Right atrium auricular region (tissue), 2 donors: ENCODE measurements around the gene RTTN. TPM values are rescaled to one million over a fixed set of nuclear protein-coding genes. Genes with fewer than 3 reads are reported as not detected.

Experiments
- DNase-seq: peaks from one replicate; pipeline ENCODE4 v3.0.0-alpha.2; 2019; ENCODE audit warnings: low spot score
- H3K27ac ChIP-seq, 2 donors: fragments of 200-600 bp; sonication (generic); 1 replicate in 1 of 2; 2 replicates in 1 of 2; pipeline ENCODE4 v1.5.1; 2016 to 2019
- H3K27me3 ChIP-seq, 2 donors: fragments of 200-600 bp; sonication (generic); one replicate each; pipeline versions ENCODE4 v1.5.1 to v1.6.0; 2017 to 2019
- H3K36me3 ChIP-seq: fragments of 200-600 bp; sonication (generic); one replicate; pipeline ENCODE4 v1.5.1; 2016
- H3K4me1 ChIP-seq, 2 donors: fragments of 200-600 bp; sonication (generic); one replicate each; pipeline versions ENCODE4 v1.5.1 to v1.6.0; 2017 to 2019
- H3K4me3 ChIP-seq, 2 donors: fragments of 200-600 bp; sonication (generic); 1 replicate in 1 of 2; 2 replicates in 1 of 2; pipeline ENCODE4 v1.5.1; 2017 to 2019; ENCODE audit warnings: mild to moderate bottlenecking in 1 of 2, moderate library complexity in 1 of 2
- H3K9me3 ChIP-seq, 2 donors: fragments of 200-600 bp; sonication (generic); one replicate each; pipeline ENCODE4 v1.5.1; 2019
- CTCF ChIP-seq, 2 donors: fragments of 200-600 bp; sonication (generic); IDR thresholded peaks; one replicate each; pipeline ENCODE4 v1.5.1; 2019; ENCODE audit warnings: antibody characterized with exemption in 2 of 2
- total RNA-seq, 2 donors: library from RNA; depleted of rRNA; stranded (reverse); fragments of >200 nt; gene quantifications; one replicate each; pipeline ENCODE4 v1.1.0, GENCODE V29; 2016

RTTN gene
- total RNA-seq, 2 donors from 2014 or later, result 6.3 to 8.0 TPM

GRCh38 chr18:70024829-70025228 is 180.7 kb downstream of the RTTN start:
- H3K27me3 ChIP-seq, result no peaks in the 10 kb centered on the region
- H3K4me1 ChIP-seq, result no peaks in the 10 kb centered on the region
- no peak overlapping the region for H3K4me3 ChIP-seq
- DNase-seq, result no peak
- no peaks in the 10 kb centered on the region for H3K9me3 ChIP-seq
- H3K27ac ChIP-seq, result no peak overlapping the region
- no peak for TF ChIP-seq CTCF (IDR thresholded peaks at IDR 0.05)
- peaks cover 10% of the 10 kb centered on the region for H3K36me3 ChIP-seq

GRCh38 chr18:70024093-70024492 is 181.4 kb downstream of the RTTN start:
- no peak for TF ChIP-seq CTCF (IDR thresholded peaks at IDR 0.05)
- no peaks in the 10 kb centered on the region for H3K27me3 ChIP-seq

GRCh38 chr18:70022636-70023035 is 182.9 kb downstream of the RTTN start:
- Histone ChIP-seq H3K27ac (no peak overlapping the region), H3K4me3 (no peak overlapping the region), H3K27me3 (no peaks in the 10 kb centered on the region), H3K9me3 (no peaks in the 10 kb centered on the region), H3K36me3 (peaks cover 10% of the 10 kb centered on the region), H3K4me1 (peaks cover 0 to 6% of the 10 kb centered on the region in 2 donors)
- no peak for TF ChIP-seq CTCF (IDR thresholded peaks at IDR 0.05)
- no peak for DNase-seq

More at GRCh38 chr18:70024093-70024492, 181.4 kb downstream of the RTTN start:
- Histone ChIP-seq H3K27ac (no peak overlapping the region), H3K4me1 (no peaks in the 10 kb centered on the region), H3K4me3 (no peak overlapping the region), H3K36me3 (peaks cover 10% of the 10 kb centered on the region), H3K9me3 (no peaks in the 10 kb centered on the region)
- no peak for DNase-seq

GRCh38 chr18:70021498-70021897 is 184.0 kb downstream of the RTTN start:
- H3K36me3 ChIP-seq, result peaks cover 18% of the 10 kb centered on the region
- no peak for TF ChIP-seq CTCF (IDR thresholded peaks at IDR 0.05)
- no peak overlapping the region for H3K4me3 ChIP-seq
- H3K27me3 ChIP-seq, result no peaks in the 10 kb centered on the region
- DNase-seq, result no peak
- H3K4me1 ChIP-seq, result peaks cover 0 to 6% of the 10 kb centered on the region in 2 donors
- H3K27ac ChIP-seq, result no peak overlapping the region
- no peaks in the 10 kb centered on the region for H3K9me3 ChIP-seq

GRCh38 chr18:70021043-70021442 is 184.4 kb downstream of the RTTN start:
- DNase-seq, result no peak
- no peak for TF ChIP-seq CTCF (IDR thresholded peaks at IDR 0.05)
- Histone ChIP-seq H3K27me3 (no peaks in the 10 kb centered on the region), H3K4me3 (no peak overlapping the region), H3K36me3 (peaks cover 18% of the 10 kb centered on the region), H3K4me1 (peaks cover 0 to 6% of the 10 kb centered on the region in 2 donors), H3K9me3 (no peaks in the 10 kb centered on the region), H3K27ac (no peak overlapping the region)

GRCh38 chr18:70019991-70020390 is 185.5 kb downstream of the RTTN start:
- Histone ChIP-seq H3K27me3 (no peaks in the 10 kb centered on the region), H3K9me3 (no peaks in the 10 kb centered on the region), H3K27ac (no peak overlapping the region), H3K4me1 (peaks cover 0 to 12% of the 10 kb centered on the region in 2 donors), H3K36me3 (peaks cover 14% of the 10 kb centered on the region), H3K4me3 (no peak overlapping the region)
- no peak for DNase-seq
- TF ChIP-seq CTCF (IDR thresholded peaks at IDR 0.05), result no peak
